Hindlimb muscle (tissue), 1 donor: Measurements from ENCODE around the gene SLC22A23. TPM values are rescaled to one million over a fixed set of nuclear protein-coding genes. Genes with fewer than 3 reads are reported as not detected.

ENCODE experiments used
- DNase-seq: peaks from one replicate; pipeline ENCODE4 v3.0.0-alpha.2; 2013
- polyA plus RNA-seq: library from polyadenylated mRNA; unstranded; fragments of 120-200 nt; gene quantifications from one replicate; pipeline ENCODE4 v1.2.1, GENCODE V29; 2013; ENCODE audit not compliant: insufficient read length

Gene SLC22A23
- polyA plus RNA-seq, 1 donor = 3.5 TPM

- no peak for DNase-seq
These were observed 161.7 kb downstream of the SLC22A23 start for GRCh38 chr6:3294921-3295871.

GRCh38 chr6:3294396-3294795, 162.5 kb downstream of the SLC22A23 start:
- DNase-seq = no peak

- DNase-seq = no peak
These were observed 163.3 kb downstream of the SLC22A23 start for GRCh38 chr6:3293271-3294155.

- no peak for DNase-seq
These were observed 164.2 kb downstream of the SLC22A23 start for GRCh38 chr6:3292431-3293197.

- DNase-seq = no peak
These were observed 164.9 kb downstream of the SLC22A23 start for GRCh38 chr6:3291987-3292386.

GRCh38 chr6:3291346-3291745, 165.5 kb downstream of the SLC22A23 start:
- DNase-seq = no peak

- no peak for DNase-seq
These were observed 166.0 kb downstream of the SLC22A23 start for GRCh38 chr6:3290931-3291211.

- no peak for DNase-seq
These were observed 166.5 kb downstream of the SLC22A23 start for GRCh38 chr6:3290149-3290930.

- no peak for DNase-seq
These were observed 167.2 kb downstream of the SLC22A23 start for GRCh38 chr6:3289664-3290055.

GRCh38 chr6:3288711-3289663, 167.9 kb downstream of the SLC22A23 start:
- DNase-seq = no peak

- DNase-seq = no peak
These were observed 168.7 kb downstream of the SLC22A23 start for GRCh38 chr6:3287976-3288707.

- no peak for DNase-seq
These were observed 169.5 kb downstream of the SLC22A23 start for GRCh38 chr6:3287308-3287707.

GRCh38 chr6:3286641-3287171, 170.1 kb downstream of the SLC22A23 start:
- DNase-seq = no peak

- DNase-seq = no peak
These were observed 171.1 kb downstream of the SLC22A23 start for GRCh38 chr6:3285732-3286131.

GRCh38 chr6:3285049-3285639, 171.7 kb downstream of the SLC22A23 start:
- DNase-seq = no peak

- no peak for DNase-seq
These were observed 172.4 kb downstream of the SLC22A23 start for GRCh38 chr6:3284436-3284876.

- no peak for DNase-seq
These were observed 173.0 kb downstream of the SLC22A23 start for GRCh38 chr6:3283641-3284435.

GRCh38 chr6:3283241-3283640, 173.6 kb downstream of the SLC22A23 start:
- DNase-seq = no peak
